ENCODE results near the gene TEX36. TPM values are rescaled to one million over a fixed set of nuclear protein-coding genes. Genes with fewer than 3 reads are reported as not detected.

The TEX36 gene
- total RNA-seq, 1 experiment from 2014 or later = not detected

GRCh38 chr10:125707541-125708468 is 24.8 kb upstream of the TEX36 start:
- Histone ChIP-seq H3K14ac (ENCODE audit: insufficient read depth, low read length) (no peak overlapping the region), H3K79me2 (ENCODE audit: insufficient read depth, low read length) (no peaks in the 10 kb centered on the region), H3K9me3 (ENCODE audit: control insufficient read depth, low read depth, low read length) (no peaks in the 10 kb centered on the region), H3K79me1 (ENCODE audit: insufficient read depth, low read depth, low read length, poor library complexity, severe bottlenecking) (no peaks in the 10 kb centered on the region), H4K20me1 (ENCODE audit: control insufficient read depth, insufficient read depth, insufficient read length) (no peaks in the 10 kb centered on the region), H2BK20ac (ENCODE audit: low read depth, low read length, poor library complexity, severe bottlenecking) (no peak overlapping the region), H3K23me2 (ENCODE audit: insufficient read length, low read depth, low read length, poor library complexity, severe bottlenecking) (no peaks in the 10 kb centered on the region), H3K18ac (ENCODE audit: insufficient read length, low read depth, low read length) (no peak overlapping the region), H3K4me2 (ENCODE audit: insufficient read depth, insufficient read length, low read length) (no peak overlapping the region), H2BK120ac (ENCODE audit: low read depth, low read length, poor library complexity, severe bottlenecking) (no peak overlapping the region), H2BK12ac (ENCODE audit: insufficient read length, low read depth, low read length) (no peak overlapping the region), H3K27me3 (ENCODE audit: insufficient read depth, low read length) (no peaks in the 10 kb centered on the region), H3K23ac (ENCODE audit: insufficient read length, low read depth, low read length) (no peak overlapping the region), H3K4me1 (ENCODE audit: insufficient read depth, low read length) (peaks cover 3% of the 10 kb centered on the region; the same call in 1 of the 2 replicates), H3K56ac (ENCODE audit: insufficient read length, low read depth, low read length) (no peak overlapping the region), H2BK15ac (ENCODE audit: low read depth, low read length) (no peak overlapping the region), H3K9ac (ENCODE audit: extremely low read depth, insufficient read length, low read length) (no peak overlapping the region), H3K4ac (ENCODE audit: low read depth, low read length) (no peak overlapping the region), H3K27ac (ENCODE audit: insufficient read length, low read depth, low read length) (peak overlapping the region; percentile 19), H2AK5ac (ENCODE audit: insufficient read length, low read length) (no peak overlapping the region), H2BK5ac (ENCODE audit: insufficient read length, low read length) (no peak overlapping the region), H3T11ph (ENCODE audit: low read length) (no peak overlapping the region), H4K8ac (replicated peaks; ENCODE audit: insufficient read length, low read depth, low read length) (no peak overlapping the region), H2AFZ (ENCODE audit: low read length) (no peak overlapping the region), H4K5ac (ENCODE audit: insufficient read length, low read depth, low read length) (no peak overlapping the region), H4K91ac (ENCODE audit: insufficient read length, low read depth, low read length) (no peak overlapping the region)
- H3K36me3 Mint-ChIP-seq (ENCODE audit: insufficient read depth in 1 of 3, low read depth in 3 of 3) = peaks cover 0 to 10% (median 0%) of the 10 kb centered on the region in 3 experiments; a peak in 4 of 7 replicates
- TF ChIP-seq, protein P1, sequence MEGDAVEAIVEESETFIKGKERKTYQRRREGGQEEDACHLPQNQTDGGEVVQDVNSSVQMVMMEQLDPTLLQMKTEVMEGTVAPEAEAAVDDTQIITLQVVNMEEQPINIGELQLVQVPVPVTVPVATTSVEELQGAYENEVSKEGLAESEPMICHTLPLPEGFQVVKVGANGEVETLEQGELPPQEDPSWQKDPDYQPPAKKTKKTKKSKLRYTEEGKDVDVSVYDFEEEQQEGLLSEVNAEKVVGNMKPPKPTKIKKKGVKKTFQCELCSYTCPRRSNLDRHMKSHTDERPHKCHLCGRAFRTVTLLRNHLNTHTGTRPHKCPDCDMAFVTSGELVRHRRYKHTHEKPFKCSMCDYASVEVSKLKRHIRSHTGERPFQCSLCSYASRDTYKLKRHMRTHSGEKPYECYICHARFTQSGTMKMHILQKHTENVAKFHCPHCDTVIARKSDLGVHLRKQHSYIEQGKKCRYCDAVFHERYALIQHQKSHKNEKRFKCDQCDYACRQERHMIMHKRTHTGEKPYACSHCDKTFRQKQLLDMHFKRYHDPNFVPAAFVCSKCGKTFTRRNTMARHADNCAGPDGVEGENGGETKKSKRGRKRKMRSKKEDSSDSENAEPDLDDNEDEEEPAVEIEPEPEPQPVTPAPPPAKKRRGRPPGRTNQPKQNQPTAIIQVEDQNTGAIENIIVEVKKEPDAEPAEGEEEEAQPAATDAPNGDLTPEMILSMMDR (conservative IDR thresholded peaks at IDR 0.05) = no peak
- peaks cover 6 to 10% of the 10 kb centered on the region in 2 experiments; a peak in 3 of 5 replicates for H3K9me3 Mint-ChIP-seq
- no peak for DNase-seq
- H3K4me1 Mint-ChIP-seq = peaks cover 22 to 25% of the 10 kb centered on the region in 2 experiments
- no peak overlapping the region for H3K4me3 Mint-ChIP-seq
- no CpG with 5 or more reads among the region's 6 CpGs for WGBS (ENCODE audit: extremely low coverage, insufficient read length, low lambda C conversion rate)
- H3K27me3 Mint-ChIP-seq (ENCODE audit: low read depth) = no peaks in the 10 kb centered on the region; the same call in none of the 2 replicates
- no peak overlapping the region for H3K27ac Mint-ChIP-seq
